SU-DHL-6 (cell line): ENCODE data around the gene CASP3.

Experiments
- H2AFZ ChIP-seq: fragments of 200-600 bp; sonication (generic); 2 replicates; pipeline ENCODE4 v1.6.1; 2014; ENCODE audit warnings: low read depth, mild to moderate bottlenecking, moderate library complexity, mixed read lengths, antibody characterized with exemption, low read length; ENCODE audit not compliant: severe bottlenecking
- H3F3A ChIP-seq: fragments of 200-600 bp; shearing (Covaris generic); 2 replicates; pipeline ENCODE4 v1.6.0; 2016; ENCODE audit warnings: antibody characterized with exemption, mild to moderate bottlenecking; ENCODE audit not compliant: insufficient read depth
- H3K27ac ChIP-seq: fragments of 200-600 bp; sonication (generic); 2 replicates; pipeline ENCODE4 v1.5.1; 2016; ENCODE audit warnings: low read depth, mild to moderate bottlenecking, low read length, moderate library complexity, mixed read lengths
- H3K27me3 ChIP-seq: fragments of 200-600 bp; sonication (generic), shearing (Covaris generic); 2 replicates; pipeline ENCODE4 v1.6.0; 2014; ENCODE audit warnings: mild to moderate bottlenecking, low read length
- H3K36me3 ChIP-seq: fragments of 200-600 bp; sonication (generic); 2 replicates; pipeline ENCODE4 v1.6.1; 2014; ENCODE audit warnings: mild to moderate bottlenecking, low read length, mixed read lengths
- H3K4me2 ChIP-seq: fragments of 300-600, 200-600 bp; shearing (Covaris generic), sonication (generic); 2 replicates; pipeline ENCODE4 v1.6.0; 2014; ENCODE audit warnings: low read length, low read depth, mild to moderate bottlenecking; ENCODE audit not compliant: poor library complexity, severe bottlenecking
- H3K4me3 ChIP-seq: fragments of 200-600 bp; sonication (generic); 2 replicates; pipeline ENCODE4 v1.5.1; 2014; ENCODE audit warnings: antibody characterized with exemption, low read length, mild to moderate bottlenecking, mixed read lengths; ENCODE audit not compliant: insufficient read depth, poor library complexity, severe bottlenecking
- H3K79me2 ChIP-seq: fragments of 200-600 bp; sonication (generic); 2 replicates; pipeline ENCODE4 v1.6.1; 2014; ENCODE audit warnings: mild to moderate bottlenecking, low read length, moderate library complexity; ENCODE audit not compliant: insufficient read depth
- H3K9ac ChIP-seq: fragments of 200-600 bp; sonication (generic); 2 replicates; pipeline ENCODE4 v1.7.0; 2014; ENCODE audit warnings: mild to moderate bottlenecking, low read length
- H3K9me2 ChIP-seq: fragments of 200-600 bp; sonication (generic); replicated peaks from 2 replicates; pipeline ENCODE4 v1.6.1; 2014; ENCODE audit warnings: low read length; ENCODE audit not compliant: insufficient read depth
- H3K9me3 ChIP-seq: fragments of 200-600 bp; sonication (generic); 2 replicates; pipeline ENCODE4 v1.6.1; 2014; ENCODE audit warnings: low read length, mixed read lengths; ENCODE audit not compliant: insufficient read depth
- H4K20me1 ChIP-seq: fragments of 200-600 bp; sonication (generic); 2 replicates; pipeline ENCODE4 v1.6.1; 2014; ENCODE audit warnings: low read depth, mild to moderate bottlenecking, antibody characterized with exemption, low read length, moderate library complexity, mixed read lengths
- EZH2phosphoT487 ChIP-seq: fragments of 200-600 bp; sonication (generic), shearing (Covaris generic); conservative IDR thresholded peaks from 2 replicates; pipeline ENCODE4 v1.6.1; 2018; ENCODE audit warnings: mild to moderate bottlenecking, antibody characterized with exemption, low read length, moderate library complexity, mixed read lengths
- TF ChIP-seq, protein P1 (sequence below): fragments of 200-600 bp; sonication (generic); IDR thresholded peaks from one replicate; pipeline ENCODE4 v1.5.1; 2017; ENCODE audit warnings: antibody characterized with exemption, mild to moderate bottlenecking, low read length, moderate library complexity; ENCODE audit not compliant: insufficient read depth, poor library complexity, severe bottlenecking

Gene CASP3

DNA sequence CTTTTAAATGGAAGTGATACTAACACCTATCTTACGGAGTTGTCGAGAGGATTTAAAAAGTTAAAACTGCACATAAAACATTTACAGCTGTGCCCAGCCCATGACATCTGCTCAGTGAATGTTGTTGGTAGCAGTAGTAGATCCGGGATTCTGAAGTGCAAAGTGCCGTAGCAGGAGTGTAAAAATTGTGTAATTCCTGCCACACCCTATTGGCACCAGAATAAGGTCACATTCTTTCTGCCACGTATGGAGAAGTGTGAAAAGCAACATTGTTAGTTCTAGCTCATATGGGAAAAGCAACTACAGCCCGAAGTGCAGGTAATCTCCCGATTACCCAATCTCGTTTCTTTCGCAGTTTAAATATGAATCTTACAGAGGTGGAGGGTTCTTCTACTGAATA lies 31.5 kb upstream of the CASP3 start:
- Histone ChIP-seq H3K36me3 (no peaks in the 10 kb centered on the region; the same call in 1 of the 2 replicates), H3K9me3 (no peaks in the 10 kb centered on the region), H3K27ac (no peak overlapping the region), H3K9ac (no peak overlapping the region), H3K4me2 (no peak overlapping the region), H2AFZ (no peak overlapping the region), H3K27me3 (no peaks in the 10 kb centered on the region), H3K9me2 (no peaks in the 10 kb centered on the region), H4K20me1 (no peaks in the 10 kb centered on the region), H3K79me2 (no peaks in the 10 kb centered on the region), H3F3A (no peaks in the 10 kb centered on the region; the same call in 1 of the 2 replicates), H3K4me3 (no peak overlapping the region)
- TF ChIP-seq, protein P1, sequence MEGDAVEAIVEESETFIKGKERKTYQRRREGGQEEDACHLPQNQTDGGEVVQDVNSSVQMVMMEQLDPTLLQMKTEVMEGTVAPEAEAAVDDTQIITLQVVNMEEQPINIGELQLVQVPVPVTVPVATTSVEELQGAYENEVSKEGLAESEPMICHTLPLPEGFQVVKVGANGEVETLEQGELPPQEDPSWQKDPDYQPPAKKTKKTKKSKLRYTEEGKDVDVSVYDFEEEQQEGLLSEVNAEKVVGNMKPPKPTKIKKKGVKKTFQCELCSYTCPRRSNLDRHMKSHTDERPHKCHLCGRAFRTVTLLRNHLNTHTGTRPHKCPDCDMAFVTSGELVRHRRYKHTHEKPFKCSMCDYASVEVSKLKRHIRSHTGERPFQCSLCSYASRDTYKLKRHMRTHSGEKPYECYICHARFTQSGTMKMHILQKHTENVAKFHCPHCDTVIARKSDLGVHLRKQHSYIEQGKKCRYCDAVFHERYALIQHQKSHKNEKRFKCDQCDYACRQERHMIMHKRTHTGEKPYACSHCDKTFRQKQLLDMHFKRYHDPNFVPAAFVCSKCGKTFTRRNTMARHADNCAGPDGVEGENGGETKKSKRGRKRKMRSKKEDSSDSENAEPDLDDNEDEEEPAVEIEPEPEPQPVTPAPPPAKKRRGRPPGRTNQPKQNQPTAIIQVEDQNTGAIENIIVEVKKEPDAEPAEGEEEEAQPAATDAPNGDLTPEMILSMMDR, result no peak
- TF ChIP-seq EZH2phosphoT487, result no peak

DNA sequence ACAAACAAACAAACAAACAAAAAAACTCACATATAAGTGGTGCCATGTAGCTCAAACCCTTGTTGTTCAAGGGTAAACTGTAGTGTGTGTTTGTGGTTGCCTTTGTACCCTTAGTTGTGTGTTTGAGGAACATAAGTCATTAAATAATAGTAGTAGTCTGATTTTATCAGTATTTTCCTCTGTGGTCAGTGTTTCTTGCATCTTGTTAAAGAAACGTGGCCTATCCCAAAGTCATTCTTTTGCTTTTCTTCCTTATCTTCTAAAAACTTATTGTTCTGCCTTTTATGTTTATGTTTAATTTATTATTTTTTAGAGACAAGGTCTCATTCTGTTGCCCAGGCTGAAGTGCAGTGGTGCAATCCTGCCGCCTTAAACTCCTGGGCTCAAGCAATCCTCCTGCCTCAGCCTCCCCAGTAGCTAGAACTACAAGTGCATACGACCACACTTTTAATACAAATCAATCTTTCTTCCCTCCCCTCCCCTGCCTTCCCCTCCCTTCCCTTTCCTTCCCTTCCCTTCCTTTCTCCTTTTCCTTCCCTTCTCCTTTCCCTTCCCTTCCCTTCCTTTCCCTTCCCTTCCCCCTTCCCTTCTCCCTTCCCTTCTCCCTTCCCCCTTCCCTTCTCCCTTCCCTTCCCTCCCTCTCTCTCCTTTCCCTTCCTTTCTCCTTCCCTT lies 26.7 kb upstream of the CASP3 start:
- TF ChIP-seq, protein P1, result no peak
- TF ChIP-seq EZH2phosphoT487, result no peak
- H3K27ac ChIP-seq, result no peak overlapping the region
- H3K9me3 ChIP-seq, result no peaks in the 10 kb centered on the region
- H2AFZ ChIP-seq, result no peak overlapping the region
- H3K4me3 ChIP-seq, result no peak overlapping the region
- H3K4me2 ChIP-seq, result no peak overlapping the region
- no peaks in the 10 kb centered on the region for H3F3A ChIP-seq
- H3K9me2 ChIP-seq, result no peaks in the 10 kb centered on the region
- H4K20me1 ChIP-seq, result no peaks in the 10 kb centered on the region
- no peaks in the 10 kb centered on the region; the same call in 1 of the 2 replicates for H3K36me3 ChIP-seq
- no peaks in the 10 kb centered on the region for H3K79me2 ChIP-seq
- H3K9ac ChIP-seq, result no peak overlapping the region
- H3K27me3 ChIP-seq, result no peaks in the 10 kb centered on the region

DNA sequence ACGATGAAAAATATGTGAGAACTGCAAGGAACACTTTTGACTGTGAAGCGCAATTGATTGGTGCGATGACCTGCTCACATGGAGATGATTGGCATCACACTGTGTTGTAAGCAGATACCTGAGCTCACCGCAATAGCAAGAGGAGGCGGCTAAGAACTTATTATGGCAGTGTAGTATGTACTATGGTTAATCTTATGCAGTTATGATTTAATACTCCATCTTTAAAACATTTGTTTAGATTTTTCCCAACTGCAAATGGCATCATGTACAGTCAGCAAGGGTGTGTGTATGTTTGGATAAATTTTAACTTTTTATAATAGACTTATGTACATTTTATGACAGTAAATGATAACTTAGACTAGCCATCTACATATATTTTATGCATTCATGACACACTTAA lies 25.8 kb upstream of the CASP3 start:
- Histone ChIP-seq H3K27ac (no peak overlapping the region), H3K79me2 (no peaks in the 10 kb centered on the region), H4K20me1 (no peaks in the 10 kb centered on the region), H3K9me3 (no peaks in the 10 kb centered on the region), H3F3A (no peaks in the 10 kb centered on the region), H3K9ac (no peak overlapping the region), H3K4me2 (no peak overlapping the region), H3K9me2 (no peaks in the 10 kb centered on the region), H3K27me3 (no peaks in the 10 kb centered on the region), H3K36me3 (no peaks in the 10 kb centered on the region; the same call in 1 of the 2 replicates), H2AFZ (no peak overlapping the region), H3K4me3 (no peak overlapping the region)
- no peak for TF ChIP-seq EZH2phosphoT487
- TF ChIP-seq, protein P1, result no peak
